ENCODE results near the gene SLC29A2. TPM values are rescaled to one million over a fixed set of nuclear protein-coding genes. Genes with fewer than 3 reads are reported as not detected.
"Not testable (repeated sequence)": the region's sequence is repeated elsewhere in the genome, so short reads cannot be mapped to it uniquely, and the experiment has no call there.

The SLC29A2 gene
- total RNA-seq, 1 donor from 2014 or later, result 0.79 TPM

DNA sequence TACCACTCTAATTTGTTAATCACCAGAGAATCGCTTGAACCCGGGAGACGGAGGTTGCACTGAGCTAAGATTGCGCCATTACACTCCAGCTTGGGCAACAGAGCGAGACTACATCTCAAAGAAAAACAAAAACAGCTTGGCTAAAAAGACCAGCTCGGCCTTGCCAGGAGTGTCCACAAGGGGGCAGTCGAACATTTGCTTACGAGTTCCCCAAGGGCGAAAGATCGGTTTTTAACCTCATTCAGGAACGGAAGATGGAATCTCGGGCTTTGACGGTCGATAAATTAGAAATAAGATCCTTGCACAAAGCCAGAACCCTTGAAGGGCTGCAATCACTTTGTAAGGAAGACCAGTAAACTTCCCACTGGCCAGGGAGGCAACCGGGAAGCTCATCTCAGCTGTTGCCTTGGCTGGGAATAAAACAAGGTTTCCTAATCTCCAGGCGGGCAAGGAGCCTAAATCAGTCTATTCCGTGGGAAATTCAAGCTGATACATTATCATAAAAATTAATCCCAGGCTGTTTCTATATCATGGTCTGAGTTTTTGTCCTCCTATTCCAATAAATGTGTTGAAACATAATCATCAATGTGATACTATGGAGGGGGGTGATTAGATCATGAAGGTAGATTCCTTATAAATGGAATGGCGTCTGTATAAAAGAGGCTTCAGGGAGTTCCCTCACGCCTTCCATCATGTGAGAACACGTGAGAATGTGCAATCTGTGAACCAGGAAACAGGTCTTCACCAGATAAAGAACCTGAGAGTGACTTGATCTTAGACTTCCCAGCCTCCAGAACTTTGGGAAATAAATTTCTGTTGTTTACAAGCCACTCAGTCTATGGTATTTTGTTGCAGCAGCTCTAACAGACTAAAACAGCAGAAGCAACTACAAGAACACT lies 14.9 kb upstream of the SLC29A2 start:
- peak; percentile 78 to 79 for DNase-seq (ENCODE audit: low read depth in 2 of 2)

- not testable (repeated sequence) for DNase-seq (ENCODE audit: low read depth in 2 of 2)
These were observed 12.8 kb upstream of the SLC29A2 start for GRCh38 chr11:66384316-66384715.

DNA sequence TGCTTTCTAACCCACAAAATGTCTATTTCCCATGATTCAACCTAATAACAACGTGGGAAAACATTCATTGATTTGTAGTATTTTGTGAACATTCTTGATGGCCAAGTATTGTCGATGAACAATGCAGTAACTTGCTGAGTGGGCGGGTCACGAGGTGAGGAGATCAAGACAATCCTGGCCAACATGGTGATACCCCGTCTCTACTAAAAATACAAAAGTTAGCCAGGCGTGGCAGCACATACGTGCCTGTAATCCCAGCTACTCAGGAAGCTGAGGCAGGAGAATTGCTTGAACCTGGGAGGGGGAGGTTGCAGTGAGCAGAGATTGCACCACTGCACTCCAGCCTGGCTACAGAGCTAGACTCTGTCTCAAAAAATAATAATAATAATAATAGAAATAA lies 8.7 kb upstream of the SLC29A2 start:
- not testable (repeated sequence) for DNase-seq (ENCODE audit: low read depth in 2 of 2)

DNA sequence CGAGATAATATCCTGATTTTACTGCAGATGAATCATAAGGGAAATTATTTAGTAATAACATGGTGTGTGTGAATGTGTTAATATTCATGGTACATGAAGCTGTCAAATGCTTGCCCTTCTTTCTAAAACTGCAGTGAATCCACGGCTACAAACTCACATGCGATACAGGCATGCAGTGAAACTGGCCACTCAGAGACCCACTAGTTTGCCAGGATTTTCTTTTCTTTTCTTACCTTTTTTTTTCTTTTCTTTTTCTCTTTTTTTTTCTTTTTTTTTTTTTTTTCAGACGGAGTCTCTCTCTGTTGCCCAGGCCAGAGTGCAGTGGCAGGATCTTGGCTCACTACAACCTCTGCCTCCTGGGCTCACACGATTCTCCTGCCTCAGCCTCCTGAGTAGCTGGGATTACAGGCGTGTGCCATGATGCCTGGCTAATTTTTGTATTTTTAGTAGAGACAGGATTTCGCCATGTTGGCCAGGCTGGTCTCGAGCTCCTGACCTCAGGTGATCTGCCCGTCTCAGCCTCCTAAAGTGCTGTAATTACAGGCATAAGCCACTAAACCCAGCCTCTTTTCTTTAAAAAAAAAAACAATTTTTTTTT lies 2.2 kb upstream of the SLC29A2 start:
- DNase-seq (ENCODE audit: low read depth in 2 of 2), result not testable (repeated sequence)

DNA sequence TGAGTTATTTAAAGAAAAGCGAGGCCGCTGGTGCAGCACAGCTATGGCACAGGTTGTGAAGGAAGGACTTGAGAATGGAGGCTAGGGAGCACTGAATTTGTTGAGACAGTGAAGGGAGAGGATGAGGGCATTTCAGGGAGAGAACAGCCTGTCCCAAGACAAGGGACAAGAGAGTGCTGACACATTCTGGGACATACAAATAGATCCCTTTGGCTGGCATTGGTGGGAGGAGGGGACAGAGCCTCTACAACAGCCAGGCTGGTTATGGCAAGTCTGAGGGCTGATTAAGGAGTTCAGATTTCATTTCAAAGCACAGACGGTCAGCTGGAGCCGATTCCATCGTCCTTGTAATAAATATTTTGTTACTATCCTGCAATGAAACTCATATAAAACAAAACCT lies 1.7 kb upstream of the SLC29A2 start:
- no peak for DNase-seq (ENCODE audit: low read depth in 2 of 2)

GRCh38 chr11:66369073-66369894 lies 2.3 kb downstream of the SLC29A2 start:
- DNase-seq (ENCODE audit: low read depth in 2 of 2), result no peak

DNA sequence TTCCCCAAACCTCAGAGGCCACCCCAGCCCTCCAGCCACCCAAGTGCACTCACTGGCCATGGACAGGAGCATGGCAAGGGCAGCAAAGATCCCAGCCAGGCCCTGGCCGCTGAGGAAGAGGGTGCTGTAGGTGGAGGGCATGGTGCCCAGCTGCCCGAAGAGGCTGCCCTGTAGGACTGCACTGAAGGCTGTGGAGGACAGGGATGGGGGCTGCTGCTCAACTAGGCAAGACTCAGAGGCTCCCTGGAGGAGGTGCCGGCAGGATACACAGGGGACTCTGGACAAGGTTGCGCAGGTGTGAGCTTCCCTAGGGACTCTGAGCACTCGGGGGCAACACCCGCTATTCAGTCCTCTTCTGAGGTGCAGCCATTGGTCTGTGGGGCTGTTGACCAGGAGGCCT lies 3.1 kb downstream of the SLC29A2 start:
- DNase-seq (ENCODE audit: low read depth in 2 of 2), result no peak

DNA sequence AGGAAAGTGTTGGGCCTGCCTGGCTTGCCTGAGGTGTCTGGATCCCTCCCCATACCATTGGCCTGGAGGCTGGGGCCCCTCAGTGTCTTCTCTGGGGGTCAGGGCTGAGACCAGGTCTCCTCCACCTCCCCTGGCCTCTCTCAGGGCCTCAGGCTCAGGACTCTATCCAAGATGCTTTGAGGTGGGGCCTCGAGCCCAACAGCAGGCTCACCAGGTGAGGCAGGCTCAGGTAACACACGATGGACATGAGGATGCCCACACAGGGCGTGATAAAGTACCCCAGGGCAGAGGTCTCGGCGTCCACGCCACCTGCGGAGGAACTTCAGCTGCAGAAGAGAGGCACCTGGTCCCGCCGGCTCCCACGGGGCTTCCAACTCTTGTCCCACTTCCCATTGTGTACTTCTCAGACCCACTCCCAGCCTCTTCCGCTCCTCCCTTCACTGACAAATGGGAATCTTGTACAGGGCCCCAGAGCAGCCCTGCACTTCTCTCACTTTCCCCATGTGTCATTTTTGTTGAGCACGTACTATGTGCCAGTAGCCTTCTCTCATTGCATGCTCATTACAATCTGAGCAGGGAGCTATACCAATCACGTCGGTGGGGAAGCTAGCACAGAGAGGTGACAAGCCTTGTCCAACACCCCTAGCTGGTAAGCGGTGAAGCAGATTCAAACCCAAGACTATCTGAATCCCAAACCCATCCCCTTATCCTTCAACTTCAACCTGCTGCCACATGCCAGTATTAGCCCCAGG lies 3.8 kb downstream of the SLC29A2 start:
- DNase-seq (ENCODE audit: low read depth in 2 of 2), result no peak

DNA sequence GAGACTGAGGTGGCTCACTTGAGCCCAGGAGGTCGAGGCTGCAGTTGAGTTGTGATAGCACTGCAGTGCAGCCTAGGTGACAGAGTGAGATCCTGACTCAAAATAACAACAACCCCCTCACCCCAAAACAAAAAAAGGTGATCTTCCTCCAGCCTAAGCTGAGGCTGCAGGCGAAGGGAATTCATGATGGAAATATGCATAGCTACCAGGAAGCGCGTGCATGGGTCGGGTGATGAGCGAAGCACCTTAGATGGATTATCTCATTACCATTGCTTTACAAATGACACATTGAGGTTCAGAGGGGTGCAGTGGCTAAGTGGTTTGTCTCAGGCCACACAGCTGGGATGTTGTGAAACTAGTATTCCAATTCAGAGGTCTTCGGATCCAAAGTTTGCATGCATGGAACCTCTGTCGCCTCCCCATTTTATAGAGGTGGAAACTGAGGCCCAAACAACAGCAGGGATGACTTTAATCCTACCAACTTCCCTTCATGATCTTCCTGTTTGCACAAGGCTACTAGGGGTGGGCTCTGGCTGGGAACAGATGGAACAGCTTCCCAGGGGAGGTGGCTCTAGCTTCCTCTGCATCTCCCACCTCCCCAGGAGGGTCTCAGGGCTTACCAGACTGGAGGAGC lies 4.6 kb downstream of the SLC29A2 start:
- DNase-seq (ENCODE audit: low read depth in 2 of 2), result no peak

DNA sequence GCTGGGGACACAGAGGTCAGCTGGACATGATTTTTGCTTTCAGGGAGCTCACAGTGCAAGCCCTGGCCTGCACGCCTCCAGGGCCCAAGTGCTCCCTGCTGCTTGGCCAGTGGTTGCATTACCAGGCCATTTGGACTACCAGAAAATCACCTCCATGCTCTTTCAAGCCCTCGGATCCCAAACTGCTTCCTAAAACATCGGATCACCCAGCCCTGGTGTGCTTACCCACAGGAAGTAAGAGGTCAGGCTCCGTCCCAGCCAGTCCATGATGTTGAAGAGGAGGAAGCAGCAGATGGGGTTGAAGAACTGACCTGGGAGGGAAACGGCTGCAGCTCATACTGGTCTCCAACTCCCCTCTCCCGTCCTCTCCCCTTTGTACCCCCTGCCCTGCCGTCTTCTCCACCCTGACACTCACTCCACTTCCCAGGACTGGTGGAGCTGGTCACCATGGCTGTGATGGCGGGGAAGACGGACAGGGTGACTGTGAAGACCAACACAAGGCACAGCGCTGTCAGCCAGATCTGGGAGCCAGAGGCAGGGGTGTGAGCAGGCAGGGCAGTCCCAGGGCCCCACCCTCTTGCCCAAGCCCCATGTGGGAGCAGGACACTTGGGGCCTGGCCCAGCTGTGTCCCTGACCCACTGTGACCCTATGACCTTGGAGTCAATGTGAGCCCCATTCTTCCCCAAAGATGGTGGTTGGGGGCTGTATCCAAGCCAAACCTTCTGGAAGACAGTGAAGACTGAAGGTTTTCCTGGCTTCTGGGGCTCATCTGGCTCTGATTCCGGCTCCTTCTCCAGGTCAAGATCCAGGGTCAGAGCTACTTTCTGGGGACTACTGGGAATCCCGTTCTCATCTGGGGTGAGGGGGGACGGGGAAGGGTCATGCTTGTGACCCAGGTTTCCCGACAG lies 5.6 kb downstream of the SLC29A2 start:
- no peak for DNase-seq (ENCODE audit: low read depth in 2 of 2)

DNA sequence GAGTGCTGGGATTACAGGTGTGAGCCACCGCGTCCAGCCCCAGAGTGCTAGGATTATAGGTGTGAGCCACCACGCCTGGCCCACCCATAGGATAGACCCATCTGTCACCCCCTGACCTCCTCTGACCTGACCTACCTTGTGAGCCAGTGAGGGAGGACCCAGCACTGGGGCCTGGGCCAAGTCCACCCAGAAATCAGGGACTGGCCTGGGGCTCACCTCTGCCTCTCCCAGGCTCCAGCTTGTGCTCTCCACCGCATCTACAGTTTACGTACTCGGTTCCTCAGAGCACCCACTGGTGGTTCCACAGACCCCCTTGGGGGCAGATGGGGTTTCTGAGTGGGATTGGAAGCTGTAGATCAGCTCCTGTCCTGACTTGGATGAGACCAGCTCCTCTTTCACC lies 6.4 kb downstream of the SLC29A2 start:
- no peak for DNase-seq (ENCODE audit: low read depth in 2 of 2)

- DNase-seq (ENCODE audit: low read depth in 2 of 2), result peak in 1 of 2 donors; percentile 32
These were observed 7.6 kb downstream of the SLC29A2 start for GRCh38 chr11:66363805-66364535.

DNA sequence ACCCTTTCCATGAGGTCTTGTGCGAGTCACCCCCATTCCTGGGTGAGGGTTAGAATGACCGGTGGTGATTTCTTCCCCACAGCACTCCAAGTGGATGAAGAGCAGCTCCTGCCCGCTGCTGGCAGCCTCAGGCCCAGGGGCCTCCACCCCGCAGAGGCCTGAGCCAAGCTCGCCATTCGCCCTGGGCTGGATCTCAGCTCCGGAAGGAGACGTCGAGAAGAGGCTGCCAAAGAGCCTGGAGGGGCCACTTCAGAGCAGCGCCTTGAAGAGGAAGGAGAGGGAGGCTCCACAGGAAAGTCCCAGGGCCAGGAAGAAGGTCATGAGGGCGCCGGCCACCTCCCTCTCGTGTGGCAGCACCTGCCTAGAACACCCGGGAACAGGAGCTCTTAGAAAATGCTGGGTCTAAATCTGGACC lies 8.4 kb downstream of the SLC29A2 start:
- no peak for DNase-seq (ENCODE audit: low read depth in 2 of 2)

DNA sequence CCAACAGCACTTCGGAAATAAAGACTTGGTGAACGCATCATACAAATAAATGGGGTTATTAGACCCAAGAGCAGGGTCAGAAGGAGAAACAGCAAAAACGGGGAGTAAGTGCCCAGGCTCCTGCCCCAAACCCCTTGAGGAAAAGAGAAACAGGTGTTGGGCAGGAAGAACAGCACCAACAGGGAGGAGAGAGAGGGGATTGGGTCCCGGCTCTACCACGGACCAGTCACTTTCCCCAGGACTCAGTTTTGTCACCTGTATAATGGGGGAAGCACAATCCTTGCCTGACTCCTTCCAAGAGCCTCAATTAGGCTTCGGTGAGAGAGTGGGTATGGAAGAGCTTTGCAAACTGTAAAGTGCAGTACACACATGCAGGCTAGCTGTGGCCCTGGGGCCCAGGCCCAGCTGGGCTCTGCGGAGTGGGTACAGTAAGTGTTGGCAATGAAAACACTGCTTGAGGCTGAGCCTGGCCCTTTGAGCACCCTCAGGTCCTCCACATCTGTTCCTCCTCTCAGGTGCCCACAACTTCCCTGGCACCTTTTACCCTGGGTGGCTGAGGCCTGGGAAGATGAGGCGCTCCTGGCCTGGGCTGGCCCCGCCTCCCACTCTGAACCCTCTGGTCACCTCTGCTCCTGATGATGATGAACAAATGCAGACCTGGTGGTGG lies 8.9 kb downstream of the SLC29A2 start:
- no peak for DNase-seq (ENCODE audit: low read depth in 2 of 2)

GRCh38 chr11:66361502-66361941 lies 10.0 kb downstream of the SLC29A2 start:
- no peak for DNase-seq (ENCODE audit: low read depth in 2 of 2)

DNA sequence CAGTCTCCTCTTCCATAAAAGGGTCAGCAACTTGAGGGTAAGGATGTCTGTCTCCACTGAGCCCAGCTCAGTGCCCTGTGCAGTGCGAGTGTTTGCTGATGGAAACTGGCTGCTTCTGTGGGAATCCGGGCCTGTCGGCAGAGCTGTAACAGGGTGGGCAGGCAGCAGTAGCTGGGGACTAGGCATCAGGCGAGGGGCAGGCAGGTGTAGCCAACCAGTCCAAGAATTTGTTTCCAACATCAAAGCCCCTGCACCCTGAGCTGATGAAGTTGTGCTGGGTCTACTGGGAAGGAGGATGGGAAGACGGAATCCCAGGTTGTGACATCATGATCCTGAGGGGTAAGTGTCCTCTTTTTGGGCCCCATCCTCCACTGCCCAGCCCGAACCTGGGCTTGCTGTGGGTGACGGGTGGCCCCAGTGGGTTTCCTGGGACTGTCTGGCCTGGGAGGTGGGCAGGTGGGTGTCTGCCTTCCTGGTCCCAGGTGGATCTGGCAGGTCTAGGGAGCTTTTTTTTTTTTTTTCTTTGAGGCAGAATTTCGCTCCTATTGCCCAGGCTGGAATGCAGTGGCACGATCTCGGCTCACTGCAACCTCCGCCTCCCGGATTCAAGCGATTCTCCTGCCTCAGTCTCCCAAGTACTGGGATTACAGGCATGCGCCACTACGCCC lies 11.0 kb downstream of the SLC29A2 start:
- DNase-seq (ENCODE audit: low read depth in 2 of 2), result no peak

DNA sequence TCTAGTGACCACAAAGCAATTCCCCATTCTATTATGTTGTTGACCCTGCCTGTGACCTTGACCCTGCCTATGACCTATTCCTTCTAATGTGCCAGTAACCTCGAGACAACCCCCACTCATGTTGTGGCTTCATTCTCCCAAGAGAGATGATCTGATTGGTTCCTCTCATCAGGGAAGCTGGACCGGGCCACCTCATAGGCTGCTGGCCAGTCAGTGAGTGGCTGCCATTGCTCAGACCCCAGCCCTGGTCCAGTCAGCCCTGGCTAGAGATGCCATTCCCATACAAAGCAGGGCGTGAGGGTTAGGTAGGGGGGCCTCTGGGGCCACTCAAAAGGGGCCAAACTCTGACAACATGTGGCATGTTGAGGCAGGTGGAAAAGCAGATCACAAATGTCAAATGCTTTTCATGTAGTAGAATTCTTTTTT lies 11.9 kb downstream of the SLC29A2 start:
- no peak for DNase-seq (ENCODE audit: low read depth in 2 of 2)
